GM13976 (cell line): ENCODE measurements around the gene RBP5.

Experiments
- DNase-seq: peaks from one replicate; pipeline ENCODE4 v3.0.0; 2012; ENCODE audit warnings: low spot score
- in situ Hi-C: fragments of 300-500 bp; cut with MboI; formaldehyde crosslinking; loops from one replicate; pipeline ENCODE4 v1.12.0; 2022; ENCODE audit warnings: low sequenced_read_pairs, mixed read lengths, inconsistent platforms; ENCODE audit not compliant: unreplicated experiment
- TF ChIP-seq, protein P1 (sequence below): IDR thresholded peaks from 2 replicates; pipeline ENCODE4 v1.5.1; 2012; ENCODE audit warnings: borderline replicate concordance, mild to moderate bottlenecking; ENCODE audit not compliant: insufficient read depth; ENCODE audit errors: extremely low read depth, missing control alignments, control extremely low read depth

The RBP5 gene

GRCh38 chr12:7076493-7076892 is 52.2 kb downstream of the RBP5 start:
- TF ChIP-seq, protein P1, sequence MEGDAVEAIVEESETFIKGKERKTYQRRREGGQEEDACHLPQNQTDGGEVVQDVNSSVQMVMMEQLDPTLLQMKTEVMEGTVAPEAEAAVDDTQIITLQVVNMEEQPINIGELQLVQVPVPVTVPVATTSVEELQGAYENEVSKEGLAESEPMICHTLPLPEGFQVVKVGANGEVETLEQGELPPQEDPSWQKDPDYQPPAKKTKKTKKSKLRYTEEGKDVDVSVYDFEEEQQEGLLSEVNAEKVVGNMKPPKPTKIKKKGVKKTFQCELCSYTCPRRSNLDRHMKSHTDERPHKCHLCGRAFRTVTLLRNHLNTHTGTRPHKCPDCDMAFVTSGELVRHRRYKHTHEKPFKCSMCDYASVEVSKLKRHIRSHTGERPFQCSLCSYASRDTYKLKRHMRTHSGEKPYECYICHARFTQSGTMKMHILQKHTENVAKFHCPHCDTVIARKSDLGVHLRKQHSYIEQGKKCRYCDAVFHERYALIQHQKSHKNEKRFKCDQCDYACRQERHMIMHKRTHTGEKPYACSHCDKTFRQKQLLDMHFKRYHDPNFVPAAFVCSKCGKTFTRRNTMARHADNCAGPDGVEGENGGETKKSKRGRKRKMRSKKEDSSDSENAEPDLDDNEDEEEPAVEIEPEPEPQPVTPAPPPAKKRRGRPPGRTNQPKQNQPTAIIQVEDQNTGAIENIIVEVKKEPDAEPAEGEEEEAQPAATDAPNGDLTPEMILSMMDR: no peak
- in situ Hi-C loops: no loop called here
- DNase-seq: no peak

GRCh38 chr12:7075939-7076338 is 52.8 kb downstream of the RBP5 start:
- in situ Hi-C loops: no loop called here
- TF ChIP-seq, protein P1: no peak
- DNase-seq: no peak

DNA sequence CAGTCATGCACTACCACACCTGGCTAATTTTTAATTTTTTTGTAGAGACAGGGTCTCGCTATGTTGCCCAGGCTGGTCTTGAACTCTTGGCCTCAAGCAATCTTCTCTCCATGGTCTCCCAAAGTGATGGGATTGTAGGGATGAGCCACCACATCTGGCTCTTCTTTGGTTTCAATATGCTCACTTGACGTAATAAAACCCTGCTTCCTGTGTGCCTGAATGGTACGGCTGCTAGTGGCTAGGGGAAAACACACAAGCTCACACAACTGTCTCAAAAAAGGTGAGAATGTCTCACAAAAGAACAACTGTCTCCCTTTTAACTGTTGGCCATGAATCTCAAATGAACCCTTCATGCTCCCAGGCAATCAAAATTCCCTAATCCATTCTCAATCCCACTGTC is 53.2 kb downstream of the RBP5 start:
- no peak for DNase-seq
- TF ChIP-seq, protein P1: no peak
- in situ Hi-C loops: no loop called here

DNA sequence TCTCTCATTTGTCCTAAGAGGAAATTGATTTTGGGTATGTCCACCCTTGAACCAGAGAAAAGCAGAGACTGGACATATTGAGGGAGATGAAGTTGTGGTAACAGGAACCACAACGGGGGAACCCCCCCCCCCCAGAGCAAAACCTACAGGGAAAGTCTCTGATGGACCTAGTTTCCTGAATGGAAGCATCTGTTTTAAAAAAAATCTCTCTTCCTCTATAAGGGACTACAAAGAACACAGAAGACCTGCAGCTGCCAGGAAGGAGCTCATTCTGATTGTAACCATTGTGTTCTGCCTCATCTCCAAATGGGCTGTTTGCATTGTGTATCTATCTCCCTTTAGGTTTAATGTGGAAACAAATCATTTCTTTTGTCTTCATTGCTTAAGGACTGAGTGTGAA is 54.7 kb downstream of the RBP5 start:
- DNase-seq: no peak
- in situ Hi-C loops: no loop called here
- TF ChIP-seq, protein P1: no peak
